BLaER1 treated with 17β-estradiol and CSF1 and Interleukin-3, amounts not matched to agents 10 nM and 100 nM (cell line): Measurements from ENCODE around the gene USP12.
A peak's percentile ranks its signal among the peaks of the same experiment; 100 is the strongest.

Experiments used
- H3K27ac ChIP-seq, 11 experiments: shearing (Covaris generic); formaldehyde crosslinking; 2 replicates each; pipeline ENCODE4 v1.8.1; 2022
- H3K27me3 ChIP-seq, 11 experiments: shearing (Covaris generic); formaldehyde crosslinking; 2 replicates each; pipeline ENCODE4 v1.8.1; 2022
- H3K36me3 ChIP-seq, 11 experiments: shearing (Covaris generic); formaldehyde crosslinking; 2 replicates each; pipeline ENCODE4 v1.8.1; 2022
- H3K4me1 ChIP-seq, 10 experiments: shearing (Covaris generic); formaldehyde crosslinking; 2 replicates each; pipeline ENCODE4 v1.8.1; 2022
- H3K4me2 ChIP-seq, 11 experiments: shearing (Covaris generic); formaldehyde crosslinking; 2 replicates each; pipeline ENCODE4 v1.8.1; 2022
- H3K4me3 ChIP-seq, 10 experiments: shearing (Covaris generic); formaldehyde crosslinking; 2 replicates each; pipeline ENCODE4 v1.8.1; 2022
- H3K9ac ChIP-seq, 11 experiments: shearing (Covaris generic); formaldehyde crosslinking; 2 replicates each; pipeline ENCODE4 v1.8.1; 2022
- H3K9me3 ChIP-seq, 11 experiments: shearing (Covaris generic); formaldehyde crosslinking; replicated peaks in 1 of 11; 2 replicates each; pipeline ENCODE4 v1.8.1; 2022
- H4K20me1 ChIP-seq, 11 experiments: shearing (Covaris generic); formaldehyde crosslinking; 2 replicates each; pipeline ENCODE4 v1.8.1; 2022
- Cebpa-rat ChIP-seq, 11 experiments: shearing (Covaris generic); IDR thresholded peaks; 2 replicates each; pipeline ENCODE4 v1.8.1; 2022

The USP12 gene

DNA sequence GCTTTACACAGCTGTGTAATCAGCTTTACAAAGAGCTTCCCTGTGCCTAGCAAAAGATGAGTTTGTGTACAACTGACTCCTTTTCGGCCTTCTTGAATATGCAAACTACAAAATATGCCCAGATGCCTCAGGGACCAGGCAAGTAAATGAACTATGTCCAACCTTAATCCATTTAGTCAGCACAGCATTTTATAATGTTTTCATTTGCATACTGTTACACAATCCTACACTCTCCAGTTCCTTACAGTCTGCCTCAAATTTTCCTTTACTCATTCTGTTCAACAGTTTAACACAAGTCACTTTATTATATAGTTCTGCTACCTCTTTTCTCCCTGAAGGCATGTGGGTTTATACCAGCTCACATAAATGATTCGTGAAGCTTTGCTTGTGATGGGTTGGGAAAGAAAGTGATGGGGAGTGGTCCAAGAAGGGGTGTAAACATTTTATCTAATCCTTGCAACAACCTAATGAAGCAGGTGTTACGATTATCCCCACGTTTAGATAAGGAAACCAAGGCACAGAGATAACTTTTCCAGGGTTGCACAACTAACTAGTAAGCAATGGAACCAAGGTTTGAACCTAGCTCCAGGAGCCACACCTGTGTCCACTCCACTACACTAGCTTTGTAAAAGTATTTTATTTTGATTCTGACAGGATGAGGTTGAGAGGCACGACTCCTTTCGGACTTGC is 3.3 kb upstream of the USP12 start:
- Histone ChIP-seq H4K20me1 (peaks cover 2 to 12% (median 8%) of the 10 kb centered on the region in 11 experiments; a peak in 19 of 22 replicates), H3K9me3 (no peaks in the 10 kb centered on the region), H3K36me3 (no peaks in the 10 kb centered on the region), H3K4me1 (peaks cover 13 to 67% (median 19%) of the 10 kb centered on the region in 10 experiments), H3K9ac (peak overlapping the region in 2 of 11 experiments; percentile 3 to 52; a peak in 3 of 22 replicates), H3K4me3 (no peak overlapping the region), H3K27me3 (no peaks in the 10 kb centered on the region), H3K4me2 (peak overlapping the region in 3 of 11 experiments; percentile 26 to 88 (median 88); a peak in 5 of 22 replicates), H3K27ac (peak overlapping the region in 3 of 11 experiments; percentile 29 to 63 (median 31); a peak in 5 of 22 replicates)
- TF ChIP-seq Cebpa-rat (IDR thresholded peaks at IDR 0.05), result peak in 1 of 11 experiments; percentile 15; a peak in 2 of 22 replicates

- Histone ChIP-seq H4K20me1 (peaks cover 26 to 36% (median 32%) of the 10 kb centered on the region in 11 experiments; a peak in 21 of 22 replicates), H3K36me3 (no peaks in the 10 kb centered on the region), H3K27me3 (no peaks in the 10 kb centered on the region), H3K9me3 (no peaks in the 10 kb centered on the region), H3K9ac (peak overlapping the region; percentile 87 to 97 (median 91)), H3K27ac (peak overlapping the region; percentile 79 to 95 (median 87)), H3K4me3 (peak overlapping the region; percentile 76 to 93 (median 84)), H3K4me1 (peaks cover 36 to 78% (median 38%) of the 10 kb centered on the region in 10 experiments), H3K4me2 (peak overlapping the region; percentile 68 to 89 (median 83))
- TF ChIP-seq Cebpa-rat (IDR thresholded peaks at IDR 0.05), result no peak
These were observed 858 bp upstream of the USP12 start for GRCh38 chr13:27172495-27172842.

DNA sequence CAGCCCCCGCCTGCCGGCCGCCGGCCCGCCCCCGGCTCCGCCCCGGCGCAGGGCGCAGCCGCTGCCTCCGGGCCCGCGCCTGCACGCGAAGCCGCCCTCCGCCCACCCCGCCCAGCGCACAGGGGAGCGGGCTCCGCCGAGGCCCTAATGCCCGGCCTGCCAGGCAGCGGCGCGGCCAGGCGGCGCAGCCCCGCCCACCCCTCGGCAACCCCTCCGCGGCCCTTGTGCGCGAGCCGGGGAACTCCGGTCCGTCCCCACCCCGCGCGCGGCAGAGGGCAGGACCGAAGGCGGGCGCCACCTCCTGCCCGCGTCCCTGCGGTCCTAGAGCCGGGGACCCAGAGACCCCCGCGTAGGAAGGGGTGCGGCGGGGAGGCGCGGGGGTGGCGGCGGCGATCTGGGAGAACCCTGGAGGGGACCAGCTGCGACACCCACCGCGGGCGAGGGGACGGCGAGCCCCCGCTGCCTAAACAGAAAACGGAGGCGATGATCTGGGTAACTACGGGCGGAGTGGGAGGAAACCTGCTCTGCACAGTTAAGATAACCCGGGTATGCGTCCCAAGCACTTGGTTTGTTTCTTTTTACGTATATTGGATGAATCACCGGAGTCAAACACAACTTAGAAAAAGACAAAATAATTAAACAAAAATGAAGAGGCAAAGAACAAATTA is 350 bp upstream of the USP12 start:
- Histone ChIP-seq H3K4me2 (peak overlapping the region; percentile 68 to 89 (median 83)), H3K27ac (peak overlapping the region; percentile 80 to 95 (median 89)), H4K20me1 (peaks cover 27 to 42% (median 34%) of the 10 kb centered on the region in 11 experiments; a peak in 21 of 22 replicates), H3K9me3 (no peaks in the 10 kb centered on the region), H3K36me3 (no peaks in the 10 kb centered on the region), H3K4me3 (peak overlapping the region; percentile 76 to 93 (median 84)), H3K27me3 (no peaks in the 10 kb centered on the region), H3K4me1 (peaks cover 34 to 73% (median 38%) of the 10 kb centered on the region in 10 experiments), H3K9ac (peak overlapping the region; percentile 87 to 97 (median 91))
- no peak for TF ChIP-seq Cebpa-rat (IDR thresholded peaks at IDR 0.05)

- Histone ChIP-seq H3K4me1 (peaks cover 34 to 60% (median 38%) of the 10 kb centered on the region in 10 experiments), H3K27ac (peak overlapping the region; percentile 80 to 95 (median 89)), H3K9ac (peak overlapping the region; percentile 87 to 97 (median 91)), H3K36me3 (no peaks in the 10 kb centered on the region), H3K4me3 (peak overlapping the region; percentile 76 to 93 (median 84)), H4K20me1 (peaks cover 28 to 54% (median 43%) of the 10 kb centered on the region in 11 experiments; a peak in 21 of 22 replicates), H3K27me3 (no peaks in the 10 kb centered on the region), H3K4me2 (peak overlapping the region; percentile 75 to 98 (median 89)), H3K9me3 (no peaks in the 10 kb centered on the region)
- TF ChIP-seq Cebpa-rat (IDR thresholded peaks at IDR 0.05), result no peak
These were observed 931 bp downstream of the USP12 start for GRCh38 chr13:27170516-27171243.

- Histone ChIP-seq H3K9me3 (no peaks in the 10 kb centered on the region), H3K4me3 (peak overlapping the region; percentile 76 to 93 (median 84)), H3K4me2 (peak overlapping the region; percentile 75 to 98 (median 89)), H3K27me3 (no peaks in the 10 kb centered on the region), H3K4me1 (peaks cover 34 to 55% (median 38%) of the 10 kb centered on the region in 10 experiments), H4K20me1 (peaks cover 28 to 59% (median 46%) of the 10 kb centered on the region in 11 experiments; a peak in 21 of 22 replicates), H3K9ac (peak overlapping the region; percentile 87 to 97 (median 91)), H3K36me3 (no peaks in the 10 kb centered on the region), H3K27ac (peak overlapping the region in 9 of 11 experiments; percentile 80 to 95 (median 89); a peak in 17 of 22 replicates)
- TF ChIP-seq Cebpa-rat (IDR thresholded peaks at IDR 0.05), result no peak
These were observed 1.4 kb downstream of the USP12 start for GRCh38 chr13:27170221-27170515.

DNA sequence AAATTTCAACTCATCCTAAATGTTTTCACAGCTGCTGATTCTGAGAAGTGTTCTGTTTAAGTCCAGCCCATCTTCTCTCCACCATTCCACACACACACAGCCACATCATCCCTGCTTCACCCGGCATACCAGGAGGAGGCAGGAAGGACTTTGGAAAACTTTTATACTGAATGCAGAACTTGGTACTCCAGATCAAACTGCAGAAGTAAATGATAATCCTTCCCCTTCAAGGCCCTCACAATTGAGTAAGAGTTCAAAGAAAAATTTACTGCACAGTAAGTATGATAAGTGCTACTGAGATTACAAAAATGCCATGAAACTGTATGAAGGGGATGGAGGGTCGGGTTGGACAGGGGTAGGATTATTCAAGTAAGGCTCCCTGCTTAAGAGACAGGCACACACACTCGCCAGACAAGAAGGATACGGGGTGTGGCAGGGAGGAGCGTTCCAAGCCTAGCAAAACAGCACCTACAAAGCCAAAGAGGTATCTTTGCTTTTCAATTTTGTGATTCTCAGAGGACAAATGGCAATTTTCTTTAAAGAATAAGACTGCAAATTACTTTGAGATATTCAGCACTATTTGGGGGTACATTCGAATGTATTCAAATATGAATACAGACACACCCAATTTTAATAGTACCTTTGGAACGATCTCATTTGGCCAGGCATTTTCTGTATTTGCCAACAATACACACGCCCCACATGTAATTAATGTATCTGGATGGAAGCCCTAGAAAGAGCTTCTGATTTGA is 2.5 kb downstream of the USP12 start:
- Histone ChIP-seq H3K4me1 (peaks cover 34 to 48% (median 38%) of the 10 kb centered on the region in 10 experiments), H3K27me3 (no peaks in the 10 kb centered on the region), H3K9me3 (no peaks in the 10 kb centered on the region), H3K27ac (no peak overlapping the region), H3K4me3 (peak overlapping the region in 2 of 10 experiments; percentile 84 to 89; a peak in 1 of 20 replicates), H3K9ac (peak overlapping the region in 2 of 11 experiments; percentile 96 to 97; a peak in 3 of 22 replicates), H3K4me2 (peak overlapping the region; percentile 75 to 98 (median 89)), H4K20me1 (peaks cover 28 to 70% (median 54%) of the 10 kb centered on the region in 11 experiments; a peak in 21 of 22 replicates), H3K36me3 (0 out of 22 replicates have a peak, but pooled peaks cover 0 to 3% (median 0%) of the 10 kb centered on the region in 11 experiments)
- TF ChIP-seq Cebpa-rat (IDR thresholded peaks at IDR 0.05), result no peak

DNA sequence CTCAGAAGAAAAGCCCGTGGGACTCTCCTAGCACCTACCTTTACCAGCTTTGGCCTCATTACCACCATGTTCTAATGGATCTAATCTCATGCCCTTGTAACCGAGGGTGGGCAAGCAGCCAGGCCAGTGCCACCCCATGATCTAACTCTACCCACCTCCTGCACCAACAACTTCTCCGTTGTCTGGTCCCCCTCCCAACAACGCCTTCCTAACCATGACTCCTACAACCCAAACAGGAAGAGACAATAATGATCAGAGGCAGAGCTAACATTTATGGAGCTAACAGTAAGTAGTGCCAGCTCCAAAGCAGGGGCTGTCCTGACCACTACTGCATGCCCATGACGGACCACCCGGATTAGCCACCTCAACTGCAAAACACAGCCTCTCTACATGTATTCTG is 3.5 kb downstream of the USP12 start:
- Histone ChIP-seq H3K36me3 (peaks cover 0 to 12% (median 0%) of the 10 kb centered on the region in 11 experiments; a peak in 4 of 22 replicates), H3K4me3 (no peak overlapping the region), H4K20me1 (peaks cover 28 to 80% (median 62%) of the 10 kb centered on the region in 11 experiments; a peak in 21 of 22 replicates), H3K4me2 (peak overlapping the region; percentile 24 to 96 (median 59); a peak in 20 of 22 replicates), H3K27ac (no peak overlapping the region), H3K27me3 (no peaks in the 10 kb centered on the region), H3K9ac (0 out of 22 replicates have a peak overlapping the region, but pooled peaks of 1 of the 11 experiments have one; percentile 11), H3K9me3 (0 out of 22 replicates have a peak, but pooled peaks cover 0 to 4% (median 0%) of the 10 kb centered on the region in 11 experiments), H3K4me1 (peaks cover 33 to 48% (median 35%) of the 10 kb centered on the region in 10 experiments)
- no peak for TF ChIP-seq Cebpa-rat (IDR thresholded peaks at IDR 0.05)

GRCh38 chr13:27166313-27166712 is 5.3 kb downstream of the USP12 start:
- no peaks in the 10 kb centered on the region for H3K27me3 ChIP-seq
- H4K20me1 ChIP-seq, result peaks cover 37 to 98% (median 62%) of the 10 kb centered on the region in 11 experiments; a peak in 21 of 22 replicates
- peaks cover 25 to 44% (median 27%) of the 10 kb centered on the region in 10 experiments for H3K4me1 ChIP-seq
- TF ChIP-seq Cebpa-rat (IDR thresholded peaks at IDR 0.05), result no peak
- H3K9me3 ChIP-seq, result peaks cover 0 to 7% (median 3%) of the 10 kb centered on the region in 11 experiments; a peak in 3 of 22 replicates
- no peak overlapping the region for H3K27ac ChIP-seq
- H3K4me2 ChIP-seq, result 0 out of 22 replicates have a peak overlapping the region, but pooled peaks of 1 of the 11 experiments have one; percentile 11
- no peak overlapping the region for H3K4me3 ChIP-seq
- H3K9ac ChIP-seq, result no peak overlapping the region
- peaks cover 0 to 17% (median 0%) of the 10 kb centered on the region in 11 experiments; a peak in 5 of 22 replicates for H3K36me3 ChIP-seq
